AG08395 (cell line): ENCODE measurements around the gene NAT8.
"Not testable (repeated sequence)": the region's sequence is repeated elsewhere in the genome, so short reads cannot be mapped to it uniquely, and the experiment has no call there.

ENCODE experiments used
- DNase-seq: peaks from one replicate; pipeline ENCODE4 v3.0.0; 2012; ENCODE audit warnings: mixed read lengths, low spot score

The NAT8 gene

DNA sequence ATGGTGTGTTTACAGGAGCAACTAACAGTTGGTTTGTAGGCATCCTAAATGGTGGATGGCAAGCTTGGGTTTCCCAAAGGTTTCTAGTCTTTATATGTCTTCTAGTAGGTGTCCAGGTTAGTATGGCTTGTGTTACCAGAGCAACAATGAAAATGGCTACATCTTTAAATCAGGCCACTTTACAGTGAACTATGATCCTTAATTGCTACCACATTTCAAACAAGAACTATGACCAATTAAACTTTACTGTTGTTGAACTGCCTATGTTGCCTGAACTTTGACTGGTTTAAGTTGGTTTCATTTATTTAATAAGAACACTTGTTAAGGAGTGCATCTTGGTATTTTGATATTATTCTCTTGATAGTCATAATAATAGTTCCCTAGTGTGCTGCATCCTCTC lies 5.2 kb downstream of the NAT8 start:
- DNase-seq, result not testable (repeated sequence)

GRCh38 chr2:73630662-73631266 lies 11.5 kb downstream of the NAT8 start:
- not testable (repeated sequence) for DNase-seq

- not testable (repeated sequence) for DNase-seq
Measured at GRCh38 chr2:73628493-73628892, 13.7 kb downstream of the NAT8 start.

GRCh38 chr2:73626237-73626636 lies 16.0 kb downstream of the NAT8 start:
- DNase-seq, result not testable (repeated sequence)

DNA sequence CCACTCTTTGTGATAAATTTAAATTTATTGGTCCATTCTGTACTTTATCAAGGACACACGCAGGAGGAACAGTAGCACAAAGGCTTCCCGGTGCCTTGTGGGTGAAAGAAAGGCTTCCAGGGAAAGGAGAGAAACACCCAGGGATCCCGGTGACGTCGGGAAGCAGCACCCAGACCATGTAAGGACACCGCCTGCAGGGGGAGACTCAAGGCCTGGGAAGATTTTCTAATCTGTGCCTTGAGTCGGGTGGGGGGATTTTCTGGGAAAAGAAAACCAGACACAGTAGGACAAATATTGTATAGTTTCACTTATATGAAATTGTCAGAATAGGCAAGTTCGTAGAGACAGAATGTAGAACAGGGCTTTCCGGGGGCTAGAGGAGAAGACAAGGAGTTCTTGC lies 17.6 kb downstream of the NAT8 start:
- not testable (repeated sequence) for DNase-seq

GRCh38 chr2:73624036-73624435 lies 18.2 kb downstream of the NAT8 start:
- not testable (repeated sequence) for DNase-seq

DNA sequence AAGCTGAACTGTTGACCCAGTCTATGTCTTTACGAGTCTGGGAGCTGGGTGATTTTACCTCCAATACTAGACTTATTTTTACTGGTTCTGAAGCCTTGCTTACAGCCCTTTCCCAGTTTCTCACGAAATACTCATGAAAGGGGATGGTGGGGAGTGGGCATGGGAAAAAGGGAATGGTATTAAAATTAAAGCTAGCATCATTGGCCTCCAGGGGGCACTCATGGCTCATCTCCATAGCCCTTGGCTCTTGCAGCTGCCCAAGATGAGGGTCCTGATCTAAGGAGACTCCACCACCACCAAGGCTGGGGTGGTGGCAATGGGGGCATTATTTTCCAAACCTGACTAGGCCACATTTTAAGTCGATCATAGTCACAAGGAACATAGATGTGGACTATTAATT lies 22.3 kb downstream of the NAT8 start:
- DNase-seq, result not testable (repeated sequence)

DNA sequence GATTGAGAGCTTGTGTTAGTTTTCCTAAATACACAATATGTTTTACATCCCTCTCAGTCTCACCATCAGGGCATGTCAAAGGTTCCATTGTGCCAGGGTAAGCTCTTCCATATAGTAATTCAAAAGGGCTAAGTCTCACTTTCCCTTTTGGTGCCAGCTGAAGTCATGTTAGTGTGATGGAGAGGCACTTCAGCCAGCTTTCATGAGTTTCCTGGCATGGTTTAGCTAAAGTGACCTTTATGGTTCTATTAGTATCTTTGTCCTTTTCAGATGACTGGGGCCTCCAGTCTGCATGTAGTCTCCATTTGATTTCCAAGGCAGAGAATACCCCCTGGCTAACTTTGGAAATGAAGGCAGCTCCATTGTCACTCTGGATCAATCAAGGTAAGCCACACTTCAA lies 27.2 kb downstream of the NAT8 start:
- no peak for DNase-seq

GRCh38 chr2:73614105-73614504 lies 28.1 kb downstream of the NAT8 start:
- no peak for DNase-seq

GRCh38 chr2:73611867-73612266 lies 30.4 kb downstream of the NAT8 start:
- DNase-seq, result no peak

DNA sequence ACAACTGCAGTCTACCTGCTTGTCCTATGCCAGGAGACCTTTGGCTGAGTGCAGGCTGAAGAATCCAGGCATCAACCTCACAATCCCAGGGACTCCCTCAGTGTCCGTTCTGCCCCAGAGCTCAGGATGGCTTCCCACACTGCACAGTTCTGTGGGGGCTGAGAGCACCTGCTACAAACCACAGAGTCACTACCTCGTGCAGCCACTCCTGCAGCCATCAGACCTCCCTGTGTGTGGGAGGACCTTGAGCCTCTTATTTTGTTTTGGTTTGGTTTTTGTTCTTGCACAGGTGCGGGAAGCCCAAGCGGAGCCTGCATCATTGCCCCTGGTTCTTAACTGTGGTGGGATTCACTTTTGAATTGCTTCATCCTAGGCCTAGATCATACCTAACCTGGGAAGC lies 31.0 kb downstream of the NAT8 start:
- no peak for DNase-seq

GRCh38 chr2:73610111-73610510 lies 32.1 kb downstream of the NAT8 start:
- no peak for DNase-seq

DNA sequence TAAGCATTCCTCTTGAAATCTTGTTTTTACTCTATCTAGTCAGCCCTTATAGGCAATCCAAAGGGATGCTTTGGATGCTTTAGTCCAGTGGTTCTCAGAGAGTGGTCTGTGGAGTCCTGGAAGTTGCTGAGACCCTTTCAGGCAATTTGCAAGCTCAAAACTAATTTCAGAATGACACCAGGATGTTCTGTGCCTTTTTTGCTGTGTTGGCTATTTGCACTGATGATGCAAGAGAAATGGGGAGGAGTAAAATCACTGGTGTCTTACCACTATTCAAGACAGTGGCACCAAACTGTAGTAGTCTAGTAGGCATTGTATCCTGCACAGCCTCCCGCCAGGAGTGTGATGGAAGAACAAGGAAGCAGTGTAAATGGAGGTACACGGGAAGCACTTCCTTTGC lies 37.6 kb downstream of the NAT8 start:
- not testable (repeated sequence) for DNase-seq

GRCh38 chr2:73603099-73603588 lies 39.1 kb downstream of the NAT8 start:
- DNase-seq, result not testable (repeated sequence)

- DNase-seq, result no peak
Measured at GRCh38 chr2:73601780-73602179, 40.4 kb downstream of the NAT8 start.

DNA sequence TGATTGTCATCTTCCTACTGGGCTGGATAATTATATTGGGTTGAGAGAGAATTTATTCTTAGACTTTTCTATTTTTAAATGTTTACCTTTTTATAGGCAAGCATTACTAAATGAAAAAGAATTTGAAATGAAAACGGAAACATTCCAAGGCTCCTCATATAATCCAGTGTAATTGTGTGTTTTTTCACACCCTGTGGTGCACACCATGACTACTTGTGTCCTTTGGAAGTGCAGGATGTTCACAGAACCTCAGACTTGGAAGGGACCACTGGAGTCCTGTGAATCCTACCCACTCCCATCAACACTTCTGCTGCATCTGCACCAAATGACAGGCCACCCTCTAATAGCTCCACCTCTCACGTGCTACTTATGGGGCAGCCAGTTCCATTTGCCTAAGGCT lies 48.0 kb downstream of the NAT8 start:
- no peak for DNase-seq

GRCh38 chr2:73593680-73594079 lies 48.5 kb downstream of the NAT8 start:
- DNase-seq, result no peak
